ENCODE results near the gene CKAP2L. TPM values are rescaled to one million over a fixed set of nuclear protein-coding genes. Genes with fewer than 3 reads are reported as not detected.

Gene CKAP2L
- total and polyA plus RNA-seq, 10 of the 15 experiments (the other 5 are each of a cell fraction or from before 2014, with no cell fraction given): 10.5 to 37.4 (median 20.2) TPM

GRCh38 chr2:112725545-112726457, 38.6 kb downstream of the CKAP2L start (continued):
- TF ChIP-seq CEBPZ (IDR thresholded peaks at IDR 0.05; ENCODE audit: low read depth, low read length) (no peak), ZNF207 (IDR thresholded peaks at IDR 0.05; ENCODE audit: borderline replicate concordance) (no peak), RFX5 (IDR thresholded peaks at IDR 0.05; ENCODE audit: low read depth, low read length) (no peak), POLR2AphosphoS2 (IDR thresholded peaks at IDR 0.05; ENCODE audit: low read depth, low read length) (no peak), PRDM15 (CRISPR knock-in tag; IDR thresholded peaks at IDR 0.05) (no peak), RB1 (IDR thresholded peaks at IDR 0.05; ENCODE audit: borderline replicate concordance) (no peak)
